ENCODE results near the gene SLC35E1. TPM values are rescaled to one million over a fixed set of nuclear protein-coding genes. Genes with fewer than 3 reads are reported as not detected.

Gene SLC35E1
- total and polyA plus RNA-seq, 11 donors: 20.4 to 44.0 (median 24.0) TPM

- H3K27me3 ChIP-seq: no peaks in the 10 kb centered on the region
- ATAC-seq: no peak
- no peak overlapping the region for H3K4me3 ChIP-seq
- H3K27ac ChIP-seq: no peak overlapping the region
- intact Hi-C loops (cut with DNase I): no loop called here
- WGBS, 4 donors: 82 to 87% (median 84%) methylated on average over 13 to 14 of the region's 14 CpGs
- DNase-seq: no peak
- TF ChIP-seq, protein P1, sequence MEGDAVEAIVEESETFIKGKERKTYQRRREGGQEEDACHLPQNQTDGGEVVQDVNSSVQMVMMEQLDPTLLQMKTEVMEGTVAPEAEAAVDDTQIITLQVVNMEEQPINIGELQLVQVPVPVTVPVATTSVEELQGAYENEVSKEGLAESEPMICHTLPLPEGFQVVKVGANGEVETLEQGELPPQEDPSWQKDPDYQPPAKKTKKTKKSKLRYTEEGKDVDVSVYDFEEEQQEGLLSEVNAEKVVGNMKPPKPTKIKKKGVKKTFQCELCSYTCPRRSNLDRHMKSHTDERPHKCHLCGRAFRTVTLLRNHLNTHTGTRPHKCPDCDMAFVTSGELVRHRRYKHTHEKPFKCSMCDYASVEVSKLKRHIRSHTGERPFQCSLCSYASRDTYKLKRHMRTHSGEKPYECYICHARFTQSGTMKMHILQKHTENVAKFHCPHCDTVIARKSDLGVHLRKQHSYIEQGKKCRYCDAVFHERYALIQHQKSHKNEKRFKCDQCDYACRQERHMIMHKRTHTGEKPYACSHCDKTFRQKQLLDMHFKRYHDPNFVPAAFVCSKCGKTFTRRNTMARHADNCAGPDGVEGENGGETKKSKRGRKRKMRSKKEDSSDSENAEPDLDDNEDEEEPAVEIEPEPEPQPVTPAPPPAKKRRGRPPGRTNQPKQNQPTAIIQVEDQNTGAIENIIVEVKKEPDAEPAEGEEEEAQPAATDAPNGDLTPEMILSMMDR (IDR thresholded peaks at IDR 0.05): no peak
- no peak for TF ChIP-seq POLR2A (IDR thresholded peaks at IDR 0.05)
- H3K4me1 ChIP-seq: no peaks in the 10 kb centered on the region
- H3K9me3 ChIP-seq: no peaks in the 10 kb centered on the region
- H3K36me3 ChIP-seq: peaks cover 8 to 100% (median 100%) of the 10 kb centered on the region in 9 donors
These were observed 44.8 kb downstream of the SLC35E1 start for GRCh38 chr19:16527334-16527935.

DNA sequence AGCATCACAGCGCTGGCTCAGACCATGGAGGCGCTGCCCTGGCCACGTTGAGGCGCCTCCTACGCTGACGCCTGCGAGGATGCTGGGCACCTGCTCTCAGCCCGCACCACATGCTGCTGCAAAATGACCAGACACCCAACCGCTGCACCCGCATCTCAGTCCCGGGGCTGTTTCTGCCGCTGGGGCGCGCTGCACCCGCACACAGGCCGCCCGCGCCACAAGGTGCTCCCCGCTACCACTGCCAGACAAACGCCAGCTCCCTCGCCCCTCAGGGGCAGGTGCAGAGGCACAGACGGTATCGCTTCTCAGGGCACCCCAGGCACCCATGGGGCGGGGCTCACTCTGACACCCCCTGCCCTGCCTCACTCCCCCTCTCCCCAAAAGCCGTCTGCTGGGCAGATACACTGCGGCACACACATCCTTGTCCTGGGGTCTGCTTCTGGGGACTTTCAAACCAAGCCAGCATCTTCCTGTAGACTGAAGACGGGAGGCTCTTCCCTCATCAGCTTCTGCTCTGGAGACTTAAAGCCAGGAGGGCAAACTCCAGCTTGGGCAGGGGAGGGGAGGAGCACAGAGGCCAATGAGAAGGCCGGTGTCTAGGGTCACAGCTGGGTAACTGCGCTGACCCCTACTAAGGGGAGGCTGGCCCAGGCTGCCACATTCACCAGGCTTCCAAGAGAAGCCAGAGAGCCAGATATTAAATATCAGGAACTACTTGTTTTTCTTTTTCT is 46.3 kb downstream of the SLC35E1 start:
- Histone ChIP-seq H3K9me3 (no peaks in the 10 kb centered on the region), H3K27ac (no peak overlapping the region), H3K4me1 (no peaks in the 10 kb centered on the region), H3K36me3 (peaks cover 4 to 100% (median 100%) of the 10 kb centered on the region in 9 donors), H3K27me3 (no peaks in the 10 kb centered on the region), H3K4me3 (no peak overlapping the region)
- 94 to 98% (median 97%) methylated on average over 5 to 29 of the region's 29 CpGs for WGBS, 4 donors
- intact Hi-C loops (cut with DNase I): no loop called here
- TF ChIP-seq, protein P1 (IDR thresholded peaks at IDR 0.05): no peak
- TF ChIP-seq POLR2A (IDR thresholded peaks at IDR 0.05): no peak
- no peak for DNase-seq
- no peak for ATAC-seq

DNA sequence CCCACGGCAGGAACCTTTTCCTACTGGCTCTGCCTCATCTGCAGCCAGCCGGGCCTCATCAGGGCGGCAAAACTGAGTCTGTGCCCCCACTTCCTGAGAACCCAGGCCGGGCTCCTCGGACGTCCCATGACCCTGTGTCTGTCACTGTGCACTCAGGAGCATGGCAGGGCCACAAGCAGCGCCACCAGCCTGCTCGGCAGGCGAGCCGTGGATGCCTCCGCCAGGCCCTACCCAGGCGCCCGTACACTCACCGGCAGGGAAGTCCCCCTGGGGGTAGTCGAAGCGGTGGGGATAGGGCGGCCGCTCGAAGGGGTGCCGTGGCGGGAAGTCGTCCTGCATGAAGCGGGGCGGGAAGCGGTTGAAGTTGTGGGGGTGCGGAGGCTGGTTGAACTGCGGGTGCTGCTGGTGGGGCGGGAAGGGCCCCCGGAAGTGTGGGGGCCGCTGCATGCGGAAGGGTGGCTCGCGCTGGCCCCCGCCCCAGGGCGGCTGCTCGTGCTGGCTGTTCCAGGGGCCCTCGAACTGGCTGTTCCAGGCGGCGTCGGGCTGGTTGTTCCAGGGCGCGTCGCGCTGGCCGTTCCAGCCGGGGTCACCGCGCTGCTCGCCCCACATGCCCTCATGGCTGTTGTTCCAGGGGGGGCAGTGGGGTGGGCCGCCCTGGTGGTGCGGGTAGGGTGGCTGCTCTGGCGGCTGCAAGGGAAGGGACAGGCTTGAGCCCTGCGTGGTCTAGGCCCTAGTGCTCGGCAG is 47.1 kb downstream of the SLC35E1 start:
- ATAC-seq: peak in 1 of 4 donors; percentile 9
- no peak for DNase-seq
- H3K27ac ChIP-seq: no peak overlapping the region
- 95 to 97% (median 97%) methylated on average over 41 to 54 of the region's 54 CpGs for WGBS, 4 donors
- no peaks in the 10 kb centered on the region for H3K4me1 ChIP-seq
- H3K27me3 ChIP-seq: no peaks in the 10 kb centered on the region
- H3K9me3 ChIP-seq: no peaks in the 10 kb centered on the region
- H3K4me3 ChIP-seq: no peak overlapping the region
- intact Hi-C loops (cut with DNase I): no loop called here
- H3K36me3 ChIP-seq: peaks cover 4 to 100% (median 100%) of the 10 kb centered on the region in 9 donors
- TF ChIP-seq, protein P1 (IDR thresholded peaks at IDR 0.05): no peak
- no peak for TF ChIP-seq POLR2A (IDR thresholded peaks at IDR 0.05)

Data from heart left ventricle (tissue), 16 donors.